ENCODE results near the gene SNAPC5.

DNA sequence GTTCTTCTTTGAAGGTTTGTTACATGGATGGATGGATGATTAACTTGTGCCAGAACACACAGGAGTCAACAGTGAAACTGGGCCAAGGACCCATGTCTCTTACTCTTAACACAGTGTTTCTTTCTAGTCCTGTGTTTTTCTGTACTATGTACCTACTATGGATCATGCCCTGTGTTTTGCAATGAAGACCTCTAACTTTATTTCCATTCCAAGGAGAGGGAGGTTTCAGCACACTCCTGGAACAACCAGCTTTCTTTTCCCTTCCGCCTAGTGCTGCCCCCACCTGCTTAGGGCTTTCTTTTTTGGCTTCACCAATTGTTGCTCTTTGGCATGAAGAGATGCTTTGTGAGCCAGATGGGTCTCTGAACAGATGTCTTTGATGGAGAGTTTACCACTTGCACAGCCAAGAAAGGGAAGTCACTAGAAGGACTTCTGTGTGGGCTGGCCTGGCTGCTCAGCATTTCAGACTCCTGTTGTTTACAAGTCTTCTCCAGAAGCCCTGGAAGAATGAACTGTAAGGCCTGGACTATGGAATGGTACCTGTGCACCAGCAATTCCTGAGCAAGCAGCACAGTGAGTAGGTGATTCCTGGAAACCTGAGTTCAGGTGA, 44.5 kb downstream of the SNAPC5 start:
- no peak for TF ChIP-seq CTCF (IDR thresholded peaks at IDR 0.05)
- TF ChIP-seq EP300 (IDR thresholded peaks at IDR 0.05; ENCODE audit: low read depth), result no peak
- TF ChIP-seq POLR2AphosphoS5 (IDR thresholded peaks at IDR 0.05), result no peak
- TF ChIP-seq POLR2A (IDR thresholded peaks at IDR 0.05), result no peak
